GM23248 (cell line): ENCODE results near the gene ZMIZ1. TPM values are rescaled to one million over a fixed set of nuclear protein-coding genes. Genes with fewer than 3 reads are reported as not detected.

Experiments
- DNase-seq: peaks from one replicate; pipeline ENCODE4 v3.0.0-alpha.2; 2015
- H2AFZ ChIP-seq: fragments of 200-600 bp; sonication (generic); 2 replicates; pipeline ENCODE4 v1.6.1; 2016; ENCODE audit warnings: antibody characterized with exemption
- H3F3A ChIP-seq: fragments of 200-600 bp; sonication (generic); 2 replicates; pipeline ENCODE4 v1.6.1; 2016; ENCODE audit warnings: mild to moderate bottlenecking, antibody characterized with exemption, mixed run types; ENCODE audit not compliant: insufficient read depth
- H3K27ac ChIP-seq: fragments of 200-600 bp; sonication (generic); 2 replicates; pipeline ENCODE4 v1.5.1; 2016; ENCODE audit warnings: mild to moderate bottlenecking
- H3K27me3 ChIP-seq: fragments of 200-600 bp; sonication (generic); replicated peaks from 2 replicates; pipeline ENCODE4 v1.6.1; 2016; ENCODE audit warnings: mild to moderate bottlenecking; ENCODE audit not compliant: insufficient read depth
- H3K36me3 ChIP-seq: fragments of 200-600 bp; sonication (generic); 2 replicates; pipeline ENCODE4 v1.6.1; 2016; ENCODE audit warnings: low read depth, mild to moderate bottlenecking
- H3K4me1 ChIP-seq: fragments of 200-600 bp; sonication (generic); 2 replicates; pipeline ENCODE4 v1.6.1; 2016; ENCODE audit warnings: mild to moderate bottlenecking; ENCODE audit not compliant: insufficient read depth
- H3K4me2 ChIP-seq: fragments of 200-600 bp; sonication (generic); one replicate; pipeline ENCODE4 v1.6.1; 2016; ENCODE audit warnings: mild to moderate bottlenecking; ENCODE audit not compliant: unreplicated experiment
- H3K4me3 ChIP-seq: fragments of 200-600 bp; sonication (generic); 2 replicates; pipeline ENCODE4 v1.5.1; 2016; ENCODE audit warnings: mild to moderate bottlenecking
- H3K79me2 ChIP-seq: fragments of 200-600 bp; sonication (generic); 2 replicates; pipeline ENCODE4 v1.6.1; 2016; ENCODE audit warnings: mild to moderate bottlenecking; ENCODE audit not compliant: insufficient read depth
- H3K9ac ChIP-seq: fragments of 200-600 bp; sonication (generic); 2 replicates; pipeline ENCODE4 v1.6.1; 2016; ENCODE audit warnings: mild to moderate bottlenecking
- H3K9me2 ChIP-seq: fragments of 200-600 bp; sonication (generic); 2 replicates; pipeline ENCODE4 v1.6.1; 2016; ENCODE audit warnings: mixed run types, mild to moderate bottlenecking, moderate library complexity; ENCODE audit not compliant: insufficient read depth
- H3K9me3 ChIP-seq: fragments of 200-600 bp; sonication (generic); one replicate; pipeline ENCODE4 v1.6.1; 2017; ENCODE audit warnings: low read depth
- H4K20me1 ChIP-seq: fragments of 200-600 bp; sonication (generic); 2 replicates; pipeline ENCODE4 v1.6.0; 2016; ENCODE audit not compliant: insufficient read depth
- EZH2 ChIP-seq: fragments of 200-600 bp; sonication (generic); IDR thresholded peaks from 2 replicates; pipeline ENCODE4 v1.6.1; 2018; ENCODE audit warnings: antibody characterized with exemption, mild to moderate bottlenecking; ENCODE audit not compliant: insufficient read depth, poor library complexity, severe bottlenecking
- EZH2phosphoT487 ChIP-seq: fragments of 200-600 bp; sonication (generic); IDR thresholded peaks from 2 replicates; pipeline ENCODE4 v1.6.1; 2018; ENCODE audit warnings: antibody characterized with exemption, moderate library complexity, mild to moderate bottlenecking, low read depth; ENCODE audit not compliant: insufficient read depth
- WGBS, 2 experiments: methylation state at CpG; one replicate each; pipeline ENCODE4 v1.1.6; 2015 to 2017; ENCODE audit warnings: low lambda C conversion rate in 2 of 2, low coverage in 1 of 2; ENCODE audit errors: missing lambda C conversion rate in 2 of 2; 5-methylcytosine and 5-hydroxymethylcytosine counted together
- in situ Hi-C: fragments of 300-500 bp; cut with MboI; formaldehyde crosslinking; loops from 2 replicates; pipeline ENCODE4 v1.15.0; 2020
- polyA plus RNA-seq: library from polyadenylated mRNA; unstranded; fragments of >200 nt; fragmentation: Nextera tagmentation; extraction: Ambion mirVana; gene quantifications from 2 replicates; pipeline ENCODE4 v1.2.1, GENCODE V29; 2016
- total RNA-seq: library from RNA; depleted of rRNA; stranded (reverse); fragments of >200 nt; shearing (Covaris generic); gene quantifications from 2 replicates; pipeline ENCODE4 v1.2.3, GENCODE V29; 2014

ZMIZ1 gene
- total and polyA plus RNA-seq, 2 experiments from 2014 or later = 21.9 to 28.4 TPM

DNA sequence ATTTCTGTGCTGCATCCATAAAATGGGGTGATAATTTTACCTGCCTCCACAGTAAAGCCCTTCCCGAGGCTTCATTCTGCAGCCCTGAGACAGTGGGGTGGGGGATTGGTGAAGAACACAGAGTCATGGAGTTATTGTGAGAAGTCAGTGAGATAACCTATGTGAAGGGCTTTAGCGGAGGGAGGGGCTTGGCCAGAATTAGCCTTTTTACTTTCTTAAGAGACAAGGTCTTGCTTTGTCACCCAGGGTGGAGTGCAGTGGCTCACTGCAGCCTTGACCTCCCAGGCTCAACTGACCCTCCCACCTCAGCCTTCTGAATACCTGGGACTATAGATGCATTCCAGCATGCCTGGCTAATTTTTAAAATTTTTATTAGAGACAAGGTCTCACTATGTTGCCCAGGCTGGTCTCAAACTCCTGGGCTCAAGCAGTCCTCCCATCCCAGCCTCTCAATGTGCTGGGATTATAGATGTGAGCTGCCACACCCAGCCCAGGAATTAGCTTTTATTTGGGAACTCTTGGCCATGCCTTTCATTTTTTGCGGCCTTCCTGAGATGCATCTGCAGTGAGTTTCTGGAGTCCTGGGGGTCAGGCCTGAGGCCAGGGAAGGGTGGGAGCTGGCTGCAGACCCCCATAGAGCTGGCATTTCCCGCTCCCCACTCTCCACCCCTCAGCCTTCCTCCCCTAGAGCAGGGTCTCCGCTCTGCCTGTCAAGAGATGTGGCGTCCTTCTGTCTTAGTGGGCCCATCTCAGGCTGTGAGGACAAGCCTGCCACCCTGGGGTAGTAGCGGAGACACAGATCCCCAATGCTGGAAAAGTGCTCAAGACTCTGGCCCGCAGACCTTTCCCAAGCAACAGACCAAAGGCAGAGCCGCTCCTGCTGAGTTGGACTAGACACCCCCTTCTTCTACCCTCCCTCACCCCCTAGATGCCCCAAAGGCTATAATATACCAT, 77.0 kb downstream of the ZMIZ1 start:
- H3K79me2 ChIP-seq = peaks cover 61% of the 10 kb centered on the region
- no peaks in the 10 kb centered on the region for H3K27me3 ChIP-seq
- H4K20me1 ChIP-seq = no peaks in the 10 kb centered on the region
- TF ChIP-seq EZH2phosphoT487 (no peak), EZH2 (no peak)
- no peak for DNase-seq
- peaks cover 9% of the 10 kb centered on the region; the same call in 1 of the 2 replicates for H3K36me3 ChIP-seq
- peak overlapping the region; percentile 99 for H3K27ac ChIP-seq
- no peaks in the 10 kb centered on the region for H3K9me3 ChIP-seq
- peaks cover 61% of the 10 kb centered on the region for H3K4me1 ChIP-seq
- H3K4me3 ChIP-seq = no peak overlapping the region
- peaks cover 60% of the 10 kb centered on the region for H3F3A ChIP-seq
- no peak overlapping the region for H2AFZ ChIP-seq
- peak overlapping the region; percentile 54 for H3K9ac ChIP-seq
- in situ Hi-C loops = no loop called here
- H3K9me2 ChIP-seq = no peaks in the 10 kb centered on the region
- peak overlapping the region; percentile 7 for H3K4me2 ChIP-seq
- 89 to 94% methylated on average over 8 to 9 of the region's 9 CpGs for WGBS, 2 experiments

- H3K9ac ChIP-seq = peak overlapping the region; percentile 54
- DNase-seq = peak; percentile 65
- H3F3A ChIP-seq = peaks cover 57% of the 10 kb centered on the region
- H4K20me1 ChIP-seq = no peaks in the 10 kb centered on the region
- 31 to 34% methylated on average over 10 to 13 of the region's 13 CpGs for WGBS, 2 experiments
- no peaks in the 10 kb centered on the region for H3K9me3 ChIP-seq
- H3K36me3 ChIP-seq = peaks cover under 1% of the 10 kb centered on the region; the same call in 1 of the 2 replicates
- peak overlapping the region; percentile 99 for H3K27ac ChIP-seq
- no peak overlapping the region for H2AFZ ChIP-seq
- peaks cover 61% of the 10 kb centered on the region for H3K4me1 ChIP-seq
- no peak overlapping the region for H3K4me3 ChIP-seq
- TF ChIP-seq EZH2phosphoT487 (no peak), EZH2 (no peak)
- H3K27me3 ChIP-seq = no peaks in the 10 kb centered on the region
- in situ Hi-C loops = no loop called here
- peaks cover 52% of the 10 kb centered on the region for H3K79me2 ChIP-seq
- no peaks in the 10 kb centered on the region for H3K9me2 ChIP-seq
- H3K4me2 ChIP-seq = peak overlapping the region; percentile 7
Observed at GRCh38 chr10:79146611-79147130, 77.9 kb downstream of the ZMIZ1 start.

GRCh38 chr10:79147306-79147705, 78.5 kb downstream of the ZMIZ1 start:
- in situ Hi-C loops = no loop called here
- no peak overlapping the region for H3K4me3 ChIP-seq
- peaks cover 58% of the 10 kb centered on the region for H3F3A ChIP-seq
- no peak overlapping the region for H3K4me2 ChIP-seq
- H3K9me2 ChIP-seq = no peaks in the 10 kb centered on the region
- H3K79me2 ChIP-seq = peaks cover 48% of the 10 kb centered on the region
- 68 to 72% methylated on average over 5 of the region's 5 CpGs for WGBS, 2 experiments
- H3K36me3 ChIP-seq = no peaks in the 10 kb centered on the region; the same call in 1 of the 2 replicates
- H3K9ac ChIP-seq = peak overlapping the region; percentile 54; the same call in 1 of the 2 replicates
- no peaks in the 10 kb centered on the region for H3K27me3 ChIP-seq
- no peak for DNase-seq
- H2AFZ ChIP-seq = no peak overlapping the region
- H4K20me1 ChIP-seq = no peaks in the 10 kb centered on the region
- no peaks in the 10 kb centered on the region for H3K9me3 ChIP-seq
- TF ChIP-seq EZH2 = no peak
- peaks cover 62% of the 10 kb centered on the region for H3K4me1 ChIP-seq
- peak overlapping the region; percentile 99 for H3K27ac ChIP-seq

GRCh38 chr10:79147796-79148451, 79.2 kb downstream of the ZMIZ1 start:
- DNase-seq = no peak
- H3K4me1 ChIP-seq = peaks cover 68% of the 10 kb centered on the region
- H2AFZ ChIP-seq = no peak overlapping the region
- H3K4me3 ChIP-seq = no peak overlapping the region
- WGBS, 2 experiments = 83 to 87% methylated on average over 7 of the region's 7 CpGs
- in situ Hi-C loops = no loop called here
- H3F3A ChIP-seq = peaks cover 64% of the 10 kb centered on the region
- no peaks in the 10 kb centered on the region for H3K9me3 ChIP-seq
- no peaks in the 10 kb centered on the region for H4K20me1 ChIP-seq
- H3K9ac ChIP-seq = peak overlapping the region; percentile 85
- no peaks in the 10 kb centered on the region; the same call in 1 of the 2 replicates for H3K36me3 ChIP-seq
- TF ChIP-seq EZH2 = no peak
- no peak for TF ChIP-seq EZH2phosphoT487
- H3K9me2 ChIP-seq = no peaks in the 10 kb centered on the region
- H3K4me2 ChIP-seq = no peak overlapping the region
- H3K27me3 ChIP-seq = no peaks in the 10 kb centered on the region
- peak overlapping the region; percentile 99 for H3K27ac ChIP-seq
- peaks cover 46% of the 10 kb centered on the region for H3K79me2 ChIP-seq
